ENCODE results near the gene SH3PXD2B.

The SH3PXD2B gene

DNA sequence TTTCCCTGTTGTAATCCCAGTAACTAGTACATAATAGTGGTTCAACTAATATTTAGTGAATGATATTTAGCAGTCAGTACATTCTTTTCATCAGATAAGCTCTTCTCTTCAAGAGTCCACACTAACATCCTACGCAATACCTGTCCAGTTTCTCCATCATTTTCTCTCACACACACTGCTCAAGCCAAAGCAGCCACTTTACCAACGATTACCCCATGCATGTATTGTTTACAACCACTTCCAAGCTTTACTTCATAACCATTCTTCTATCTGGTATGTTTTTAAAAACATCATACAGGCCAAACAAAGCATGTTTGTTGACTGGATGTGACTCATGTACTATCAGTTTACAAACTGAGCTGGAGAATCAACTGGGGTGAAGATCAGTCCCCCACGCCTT, 178.1 kb downstream of the SH3PXD2B start:
- Histone ChIP-seq H3K4me1 (ENCODE audit: control insufficient read depth, low read length) (peaks cover 69% of the 10 kb centered on the region), H3F3A (ENCODE audit: control insufficient read depth, insufficient read depth) (peaks cover 2% of the 10 kb centered on the region; the same call in 1 of the 2 replicates), H3K27me3 (ENCODE audit: control insufficient read depth, low read length) (no peaks in the 10 kb centered on the region), H3K9me2 (replicated peaks; ENCODE audit: control insufficient read depth, low read length) (no peaks in the 10 kb centered on the region), H3K4me3 (ENCODE audit: low read length) (peak overlapping the region; percentile 43; the same call in 1 of the 2 replicates), H3K9me3 (ENCODE audit: control insufficient read depth, insufficient read depth, low read length) (no peaks in the 10 kb centered on the region), H3K27ac (ENCODE audit: low read depth, low read length) (peak overlapping the region; percentile 54), H3K4me2 (ENCODE audit: low read length) (peak overlapping the region; percentile 59), H3K79me2 (ENCODE audit: control insufficient read depth, low read length) (peaks cover 99% of the 10 kb centered on the region), H3K36me3 (ENCODE audit: control insufficient read depth, low read length) (peaks cover 24% of the 10 kb centered on the region), H4K20me1 (ENCODE audit: control insufficient read depth, insufficient read depth, low read depth, low read length) (no peaks in the 10 kb centered on the region)
- TF ChIP-seq, protein P1, sequence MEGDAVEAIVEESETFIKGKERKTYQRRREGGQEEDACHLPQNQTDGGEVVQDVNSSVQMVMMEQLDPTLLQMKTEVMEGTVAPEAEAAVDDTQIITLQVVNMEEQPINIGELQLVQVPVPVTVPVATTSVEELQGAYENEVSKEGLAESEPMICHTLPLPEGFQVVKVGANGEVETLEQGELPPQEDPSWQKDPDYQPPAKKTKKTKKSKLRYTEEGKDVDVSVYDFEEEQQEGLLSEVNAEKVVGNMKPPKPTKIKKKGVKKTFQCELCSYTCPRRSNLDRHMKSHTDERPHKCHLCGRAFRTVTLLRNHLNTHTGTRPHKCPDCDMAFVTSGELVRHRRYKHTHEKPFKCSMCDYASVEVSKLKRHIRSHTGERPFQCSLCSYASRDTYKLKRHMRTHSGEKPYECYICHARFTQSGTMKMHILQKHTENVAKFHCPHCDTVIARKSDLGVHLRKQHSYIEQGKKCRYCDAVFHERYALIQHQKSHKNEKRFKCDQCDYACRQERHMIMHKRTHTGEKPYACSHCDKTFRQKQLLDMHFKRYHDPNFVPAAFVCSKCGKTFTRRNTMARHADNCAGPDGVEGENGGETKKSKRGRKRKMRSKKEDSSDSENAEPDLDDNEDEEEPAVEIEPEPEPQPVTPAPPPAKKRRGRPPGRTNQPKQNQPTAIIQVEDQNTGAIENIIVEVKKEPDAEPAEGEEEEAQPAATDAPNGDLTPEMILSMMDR (IDR thresholded peaks at IDR 0.05; ENCODE audit: low read depth, low read length, poor library complexity, severe bottlenecking), result no peak
- no peak for TF ChIP-seq EZH2phosphoT487 (IDR thresholded peaks at IDR 0.05; ENCODE audit: borderline replicate concordance, low read length)
